Measurements from ENCODE around the gene SLC38A10. TPM values are rescaled to one million over a fixed set of nuclear protein-coding genes. Genes with fewer than 3 reads are reported as not detected.

SLC38A10 gene
- polyA plus RNA-seq, 1 donor from 2014 or later: 37.4 TPM

GRCh38 chr17:81246343-81246670, 48.8 kb downstream of the SLC38A10 start:
- Histone ChIP-seq H4K20me1 (ENCODE audit: insufficient read depth) (no peaks in the 10 kb centered on the region), H3K4me2 (ENCODE audit: low read length) (no peak overlapping the region), H3K27me3 (ENCODE audit: insufficient read depth, low read depth, low read length) (no peaks in the 10 kb centered on the region), H3K4me3 (ENCODE audit: low read length) (no peak overlapping the region), H3K36me3 (ENCODE audit: insufficient read depth, low read length) (no peaks in the 10 kb centered on the region), H3K79me2 (replicated peaks; ENCODE audit: insufficient read depth, low read length) (no peaks in the 10 kb centered on the region), H3F3A (ENCODE audit: insufficient read depth, low read length, poor library complexity, severe bottlenecking) (no peaks in the 10 kb centered on the region), H3K9me3 (ENCODE audit: low read length) (no peaks in the 10 kb centered on the region), H2AFZ (ENCODE audit: low read depth, low read length) (no peak overlapping the region), H3K9me2 (ENCODE audit: insufficient read depth, low read length) (no peaks in the 10 kb centered on the region), H3K27ac (ENCODE audit: low read length) (no peak overlapping the region), H3K9ac (ENCODE audit: low read length) (no peak overlapping the region)
- TF ChIP-seq REST (IDR thresholded peaks at IDR 0.05; ENCODE audit: borderline replicate concordance): no peak

- TF ChIP-seq POLR2AphosphoS5 (IDR thresholded peaks at IDR 0.05) (no peak), TAF1 (IDR thresholded peaks at IDR 0.05; ENCODE audit: low read depth) (no peak), REST (IDR thresholded peaks at IDR 0.05; ENCODE audit: borderline replicate concordance) (no peak), RAD21 (conservative IDR thresholded peaks at IDR 0.05) (no peak), CTCF (IDR thresholded peaks at IDR 0.05; ENCODE audit: poor library complexity, severe bottlenecking) (no peak), SMC3 (conservative IDR thresholded peaks at IDR 0.05; ENCODE audit: poor library complexity) (no peak), EZH2 (IDR thresholded peaks at IDR 0.05; ENCODE audit: borderline replicate concordance, insufficient read depth, low read length, poor library complexity, severe bottlenecking) (no peak), MXI1 (conservative IDR thresholded peaks at IDR 0.05; ENCODE audit: poor library complexity, severe bottlenecking) (no peak), EP300 (conservative IDR thresholded peaks at IDR 0.05; ENCODE audit: poor library complexity, severe bottlenecking) (no peak)
- Histone ChIP-seq H3K4me2 (ENCODE audit: low read length) (no peak overlapping the region), H3K27ac (ENCODE audit: low read length) (no peak overlapping the region), H3K27me3 (ENCODE audit: insufficient read depth, low read depth, low read length) (no peaks in the 10 kb centered on the region), H3K9me2 (ENCODE audit: insufficient read depth, low read length) (no peaks in the 10 kb centered on the region), H3K79me2 (replicated peaks; ENCODE audit: insufficient read depth, low read length) (no peaks in the 10 kb centered on the region), H3K36me3 (ENCODE audit: insufficient read depth, low read length) (no peaks in the 10 kb centered on the region), H2AFZ (ENCODE audit: low read depth, low read length) (no peak overlapping the region), H3K4me3 (ENCODE audit: low read length) (no peak overlapping the region), H3K9ac (ENCODE audit: low read length) (no peak overlapping the region), H3F3A (ENCODE audit: insufficient read depth, low read length, poor library complexity, severe bottlenecking) (no peaks in the 10 kb centered on the region), H3K9me3 (ENCODE audit: low read length) (no peaks in the 10 kb centered on the region), H4K20me1 (ENCODE audit: insufficient read depth) (no peaks in the 10 kb centered on the region)
Measured at GRCh38 chr17:81245665-81246342, 49.3 kb downstream of the SLC38A10 start.
